GM06990 (cell line): Measurements from ENCODE around the gene UBL5.

Source experiments
- DNase-seq: peaks from one replicate; pipeline ENCODE4 v3.0.0-alpha.2; 2011; ENCODE audit not compliant: insufficient read length; ENCODE audit errors: extremely low read depth
- H3K27me3 ChIP-seq: replicated peaks from 2 replicates; pipeline ENCODE4 v1.6.0; 2011; ENCODE audit warnings: low read length; ENCODE audit not compliant: control insufficient read depth, insufficient read depth
- H3K36me3 ChIP-seq: 2 replicates; pipeline ENCODE4 v1.5.1; 2011; ENCODE audit warnings: low read length; ENCODE audit not compliant: control insufficient read depth, insufficient read depth
- H3K4me3 ChIP-seq: replicated peaks from 2 replicates; pipeline ENCODE4 v1.5.1; 2011; ENCODE audit warnings: low read depth, mild to moderate bottlenecking, control low read depth, low read length
- CTCF ChIP-seq: IDR thresholded peaks from 2 replicates; pipeline ENCODE4 v1.5.1; 2011; ENCODE audit warnings: low read length, control low read depth, mild to moderate bottlenecking, inconsistent platforms; ENCODE audit not compliant: insufficient read depth, poor library complexity, severe bottlenecking

Gene UBL5

GRCh38 chr19:9861503-9861902, 33.8 kb downstream of the UBL5 start:
- Histone ChIP-seq H3K4me3 (no peak overlapping the region), H3K36me3 (no peaks in the 10 kb centered on the region), H3K27me3 (no peaks in the 10 kb centered on the region)
- no peak for DNase-seq
- no peak for TF ChIP-seq CTCF

GRCh38 chr19:9862938-9863337, 35.2 kb downstream of the UBL5 start:
- Histone ChIP-seq H3K4me3 (no peak overlapping the region), H3K27me3 (no peaks in the 10 kb centered on the region), H3K36me3 (no peaks in the 10 kb centered on the region)
- DNase-seq, result no peak
- TF ChIP-seq CTCF, result no peak

GRCh38 chr19:9863759-9864158, 36.0 kb downstream of the UBL5 start:
- no peak for TF ChIP-seq CTCF
- no peaks in the 10 kb centered on the region for H3K27me3 ChIP-seq
- no peaks in the 10 kb centered on the region for H3K36me3 ChIP-seq
- no peak overlapping the region for H3K4me3 ChIP-seq
- DNase-seq, result no peak

- Histone ChIP-seq H3K4me3 (no peak overlapping the region), H3K36me3 (no peaks in the 10 kb centered on the region), H3K27me3 (no peaks in the 10 kb centered on the region)
- DNase-seq, result no peak
- TF ChIP-seq CTCF, result no peak
These were observed 38.2 kb downstream of the UBL5 start for GRCh38 chr19:9865732-9866501.

GRCh38 chr19:9868983-9869617, 41.4 kb downstream of the UBL5 start:
- H3K4me3 ChIP-seq, result no peak overlapping the region
- H3K36me3 ChIP-seq, result no peaks in the 10 kb centered on the region
- no peak for DNase-seq
- no peak for TF ChIP-seq CTCF
- no peaks in the 10 kb centered on the region for H3K27me3 ChIP-seq
